Vagina (tissue), 2 donors: Measurements from ENCODE around the gene KDM6A.

Source experiments
- POLR2A ChIP-seq, 2 donors: fragments of 450-650 bp; IDR thresholded peaks; one replicate each; pipeline ENCODE4 v1.6.1; 2017; ENCODE audit warnings: antibody characterized with exemption in 2 of 2, mild to moderate bottlenecking in 2 of 2, moderate library complexity in 2 of 2
- POLR2AphosphoS5 ChIP-seq, 2 donors: sonication (generic); formaldehyde crosslinking; IDR thresholded peaks; one replicate each; pipeline ENCODE4 v1.9.0; 2017; ENCODE audit warnings: antibody characterized with exemption in 2 of 2, mild to moderate bottlenecking in 2 of 2, low read depth in 1 of 2; ENCODE audit not compliant: insufficient read depth in 1 of 2
- TF ChIP-seq, protein P1 (sequence below), 3 experiments: fragments of 450-650 bp in 2 of 3; fragments of 200-600 bp in 1 of 3; sonication (generic) in 1 of 3; IDR thresholded peaks; one replicate each; pipeline ENCODE4 v1.5.1; 2017 to 2019; ENCODE audit warnings: antibody characterized with exemption in 3 of 3, mild to moderate bottlenecking in 2 of 3, moderate library complexity in 2 of 3

DNA sequence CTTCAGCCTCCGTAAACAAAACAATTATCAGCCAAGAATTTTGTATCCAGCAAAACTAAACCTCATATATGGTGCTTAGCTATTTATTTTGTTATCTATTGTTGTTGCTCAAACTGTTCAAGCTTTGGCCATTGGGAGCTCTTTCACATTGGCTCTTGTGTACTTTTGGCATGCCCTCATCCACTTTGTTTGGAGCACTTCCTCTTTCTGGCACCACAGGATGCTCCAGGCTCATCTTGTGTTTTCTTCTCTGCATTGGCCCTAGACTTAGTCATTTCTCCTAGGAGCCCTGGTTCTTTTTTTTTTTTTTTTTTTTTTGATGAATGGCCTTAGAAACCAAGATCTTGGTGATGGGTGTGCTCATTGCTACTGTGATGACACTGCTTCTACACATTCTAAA, 253.2 kb downstream of the KDM6A start:
- TF ChIP-seq, protein P1, sequence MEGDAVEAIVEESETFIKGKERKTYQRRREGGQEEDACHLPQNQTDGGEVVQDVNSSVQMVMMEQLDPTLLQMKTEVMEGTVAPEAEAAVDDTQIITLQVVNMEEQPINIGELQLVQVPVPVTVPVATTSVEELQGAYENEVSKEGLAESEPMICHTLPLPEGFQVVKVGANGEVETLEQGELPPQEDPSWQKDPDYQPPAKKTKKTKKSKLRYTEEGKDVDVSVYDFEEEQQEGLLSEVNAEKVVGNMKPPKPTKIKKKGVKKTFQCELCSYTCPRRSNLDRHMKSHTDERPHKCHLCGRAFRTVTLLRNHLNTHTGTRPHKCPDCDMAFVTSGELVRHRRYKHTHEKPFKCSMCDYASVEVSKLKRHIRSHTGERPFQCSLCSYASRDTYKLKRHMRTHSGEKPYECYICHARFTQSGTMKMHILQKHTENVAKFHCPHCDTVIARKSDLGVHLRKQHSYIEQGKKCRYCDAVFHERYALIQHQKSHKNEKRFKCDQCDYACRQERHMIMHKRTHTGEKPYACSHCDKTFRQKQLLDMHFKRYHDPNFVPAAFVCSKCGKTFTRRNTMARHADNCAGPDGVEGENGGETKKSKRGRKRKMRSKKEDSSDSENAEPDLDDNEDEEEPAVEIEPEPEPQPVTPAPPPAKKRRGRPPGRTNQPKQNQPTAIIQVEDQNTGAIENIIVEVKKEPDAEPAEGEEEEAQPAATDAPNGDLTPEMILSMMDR (IDR thresholded peaks at IDR 0.05), result no peak
- TF ChIP-seq POLR2A (IDR thresholded peaks at IDR 0.05) (no peak), POLR2AphosphoS5 (IDR thresholded peaks at IDR 0.05; ENCODE audit: insufficient read depth in 1 of 2, low read depth in 1 of 2) (no peak)
